ENCODE measurements around the gene FARSA.

DNA sequence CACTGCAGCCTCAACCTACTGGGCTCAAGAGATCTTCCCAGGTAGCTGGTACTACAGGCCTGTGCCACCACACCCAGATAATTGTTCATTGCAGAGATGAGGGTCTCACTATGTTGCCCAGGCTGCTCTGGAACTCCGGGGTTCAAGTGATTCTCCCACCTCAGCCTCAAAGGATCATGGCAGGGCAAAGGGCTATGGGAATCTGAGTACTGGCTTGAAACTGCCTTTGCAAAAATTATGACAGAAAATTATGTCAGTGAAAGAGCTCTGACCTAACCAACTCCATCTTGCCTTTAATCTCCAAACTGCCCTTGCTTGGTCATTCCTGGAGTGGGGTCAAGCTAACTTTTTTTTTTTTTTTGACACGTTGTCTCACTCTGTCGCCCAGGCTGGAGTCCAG is 50.9 kb downstream of the FARSA start:
- no peak for TF ChIP-seq CTCF (IDR thresholded peaks at IDR 0.05)
- no peak for TF ChIP-seq POLR2A (IDR thresholded peaks at IDR 0.05)
